ENCODE measurements around the gene SEPTIN1. TPM values are rescaled to one million over a fixed set of nuclear protein-coding genes. Genes with fewer than 3 reads are reported as not detected.
A peak's percentile ranks its signal among the peaks of the same experiment; 100 is the strongest.

The SEPTIN1 gene
- total RNA-seq, 1 experiment from 2014 or later, result 0.34 TPM

- CTCF ChIA-PET, result interaction anchor here (1.3 kb wide), 1 partner anchor 9 kb away, joined by 4 read pairs; the partner anchor contains the start of gene DCTPP1
- Mint-ChIP-seq H3K27ac (ENCODE audit: unreplicated experiment) (no peak overlapping the region), H3K27me3 (ENCODE audit: insufficient read depth, unreplicated experiment) (no peaks in the 10 kb centered on the region), H3K36me3 (ENCODE audit: insufficient read depth, unreplicated experiment) (peaks cover 64% of the 10 kb centered on the region), H3K9me3 (ENCODE audit: unreplicated experiment) (no peaks in the 10 kb centered on the region), H3K4me3 (ENCODE audit: unreplicated experiment) (no peak overlapping the region), H3K4me1 (ENCODE audit: low read depth, unreplicated experiment) (peaks cover 13% of the 10 kb centered on the region)
- intact Hi-C loops (cut with micrococcal nuclease; ENCODE audit: unreplicated experiment), result no loop called here
- Histone ChIP-seq H3K4me1 (peaks cover 11% of the 10 kb centered on the region; the same call in 1 of the 2 replicates), H3K9me3 (no peaks in the 10 kb centered on the region), H3K27me3 (replicated peaks; ENCODE audit: control insufficient read depth, insufficient read depth, low read length) (no peaks in the 10 kb centered on the region), H3K36me3 (ENCODE audit: control insufficient read depth, insufficient read depth, low read length) (peaks cover 1% of the 10 kb centered on the region; the same call in 1 of the 2 replicates), H3K4me3 (ENCODE audit: low read depth, low read length) (no peak overlapping the region)
- no peak for DNase-seq
- BruUV-seq (replicated peaks), result no TSS peak
- POLR2A ChIA-PET, result no interaction called here
- TF ChIP-seq CTCF (IDR thresholded peaks at IDR 0.05; ENCODE audit: insufficient read depth in 1 of 2, low read depth in 1 of 2, low read length in 1 of 2, severe bottlenecking in 1 of 2, unreplicated experiment in 1 of 2), result no peak
Observed at GRCh38 chr16:30421010-30421409, 38.6 kb upstream of the SEPTIN1 start.

DNA sequence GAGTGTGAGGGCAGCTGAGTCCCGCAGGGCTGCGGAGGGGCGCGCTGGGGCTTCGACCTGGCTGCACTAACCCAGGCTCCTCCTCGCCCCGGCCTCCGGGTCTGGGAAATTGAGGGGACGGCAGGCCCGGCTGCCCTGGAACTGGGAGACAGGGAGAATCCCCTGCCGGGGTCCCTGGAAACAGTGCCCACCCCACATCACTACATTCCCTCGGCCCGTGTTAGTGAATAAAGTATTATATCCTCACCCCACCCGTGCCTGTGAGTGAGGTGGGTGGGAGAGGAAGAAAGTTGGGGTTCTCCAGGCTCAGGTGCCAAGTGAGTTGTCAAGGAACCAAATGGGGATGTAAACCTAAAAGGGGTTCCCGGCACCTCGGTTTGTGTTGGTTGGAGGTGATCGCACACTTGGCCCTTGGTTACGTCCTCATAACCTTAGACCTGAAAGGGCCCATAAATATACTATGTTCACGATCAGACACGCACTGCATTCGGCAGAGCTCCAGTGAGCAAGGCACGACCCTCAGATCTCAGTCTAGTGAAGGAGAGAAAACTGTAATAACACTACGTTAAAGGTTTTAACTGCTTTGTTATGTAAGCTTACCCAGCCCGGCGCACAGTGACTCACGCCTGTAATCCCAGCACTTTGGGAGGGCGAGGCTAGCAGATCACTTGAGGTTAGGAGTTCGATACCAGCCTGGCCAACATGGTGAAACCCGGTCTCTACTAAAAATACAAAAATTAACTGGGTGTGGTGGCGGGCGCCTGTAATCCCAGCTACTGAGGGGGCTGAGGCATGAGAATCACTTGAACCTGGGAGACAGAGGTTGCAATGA, 36.2 kb upstream of the SEPTIN1 start:
- DNase-seq, result no peak
- Mint-ChIP-seq H3K36me3 (ENCODE audit: insufficient read depth, unreplicated experiment) (peaks cover 47% of the 10 kb centered on the region), H3K27me3 (ENCODE audit: insufficient read depth, unreplicated experiment) (no peaks in the 10 kb centered on the region), H3K4me1 (ENCODE audit: low read depth, unreplicated experiment) (peaks cover 16% of the 10 kb centered on the region), H3K9me3 (ENCODE audit: unreplicated experiment) (no peaks in the 10 kb centered on the region), H3K4me3 (ENCODE audit: unreplicated experiment) (peak overlapping the region; percentile 60), H3K27ac (ENCODE audit: unreplicated experiment) (no peak overlapping the region)
- ChIA-PET CTCF (interaction anchor here (0.6 to 2.2 kb wide), 17 partner anchors 9 to 755 kb away, joined by 3 to 49 read pairs (median 4); partner anchors contain the start of genes CD2BP2, DCTPP1, PRR14 and TBC1D10B), POLR2A (interaction anchor here (0.6 to 1.6 kb wide), 14 partner anchors 9 to 240 kb away, joined by 3 to 27 read pairs (median 5); partner anchors contain the start of genes DCTPP1, FBRS, SEPHS2 and ZNF48)
- no peaks in the 10 kb centered on the region for H3K9me3 ChIP-seq
- H3K4me3 ChIP-seq (ENCODE audit: low read depth, low read length), result peak overlapping the region; percentile 93
- BruUV-seq (replicated peaks), result no TSS peak
- intact Hi-C loops (cut with micrococcal nuclease; ENCODE audit: unreplicated experiment), result no loop called here
- H3K36me3 ChIP-seq (ENCODE audit: control insufficient read depth, insufficient read depth, low read length), result peaks cover 1% of the 10 kb centered on the region
- H3K4me1 ChIP-seq, result peaks cover 11% of the 10 kb centered on the region; the same call in 1 of the 2 replicates
- TF ChIP-seq CTCF (IDR thresholded peaks at IDR 0.05; ENCODE audit: insufficient read depth in 1 of 2, low read depth in 1 of 2, low read length in 1 of 2, severe bottlenecking in 1 of 2, unreplicated experiment in 1 of 2), result no peak
- H3K27me3 ChIP-seq (replicated peaks; ENCODE audit: control insufficient read depth, insufficient read depth, low read length), result no peaks in the 10 kb centered on the region

DNA sequence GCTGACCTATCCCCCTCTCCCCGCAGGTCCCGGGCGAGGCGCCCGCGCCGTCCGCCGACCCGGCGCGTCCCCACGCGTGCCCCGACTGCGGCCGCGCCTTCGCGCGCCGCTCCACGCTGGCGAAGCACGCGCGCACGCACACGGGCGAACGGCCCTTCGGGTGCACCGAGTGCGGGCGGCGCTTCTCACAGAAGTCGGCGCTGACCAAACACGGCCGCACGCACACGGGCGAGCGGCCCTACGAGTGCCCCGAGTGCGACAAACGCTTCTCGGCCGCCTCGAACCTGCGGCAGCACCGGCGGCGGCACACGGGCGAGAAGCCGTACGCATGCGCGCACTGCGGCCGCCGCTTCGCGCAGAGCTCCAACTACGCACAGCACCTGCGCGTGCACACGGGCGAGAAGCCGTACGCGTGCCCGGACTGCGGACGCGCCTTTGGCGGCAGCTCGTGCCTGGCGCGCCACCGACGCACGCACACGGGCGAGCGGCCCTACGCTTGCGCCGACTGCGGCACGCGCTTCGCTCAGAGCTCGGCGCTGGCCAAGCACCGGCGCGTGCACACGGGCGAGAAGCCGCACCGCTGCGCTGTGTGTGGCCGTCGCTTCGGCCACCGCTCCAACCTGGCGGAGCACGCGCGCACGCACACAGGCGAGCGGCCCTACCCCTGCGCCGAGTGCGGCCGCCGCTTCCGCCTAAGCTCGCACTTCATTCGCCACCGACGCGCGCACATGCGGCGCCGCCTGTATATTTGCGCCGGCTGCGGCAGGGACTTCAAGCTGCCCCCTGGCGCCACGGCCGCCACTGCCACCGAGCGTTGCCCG, 35.4 kb upstream of the SEPTIN1 start:
- POLR2A ChIA-PET, result interaction anchor here (0.6 to 1.6 kb wide), 17 partner anchors 9 to 241 kb away, joined by 3 to 27 read pairs (median 5); partner anchors contain the start of genes DCTPP1, FBRS, SEPHS2 and ZNF48
- H3K9me3 ChIP-seq, result no peaks in the 10 kb centered on the region
- Mint-ChIP-seq H3K27me3 (ENCODE audit: insufficient read depth, unreplicated experiment) (no peaks in the 10 kb centered on the region), H3K4me1 (ENCODE audit: low read depth, unreplicated experiment) (peaks cover 16% of the 10 kb centered on the region), H3K9me3 (ENCODE audit: unreplicated experiment) (no peaks in the 10 kb centered on the region), H3K36me3 (ENCODE audit: insufficient read depth, unreplicated experiment) (peaks cover 42% of the 10 kb centered on the region), H3K27ac (ENCODE audit: unreplicated experiment) (no peak overlapping the region), H3K4me3 (ENCODE audit: unreplicated experiment) (peak overlapping the region; percentile 60)
- peaks cover 1% of the 10 kb centered on the region for H3K36me3 ChIP-seq (ENCODE audit: control insufficient read depth, insufficient read depth, low read length)
- H3K27me3 ChIP-seq (replicated peaks; ENCODE audit: control insufficient read depth, insufficient read depth, low read length), result no peaks in the 10 kb centered on the region
- peak in 1 of 2 experiments; percentile 41 for TF ChIP-seq CTCF (IDR thresholded peaks at IDR 0.05; ENCODE audit: insufficient read depth in 1 of 2, low read depth in 1 of 2, low read length in 1 of 2, severe bottlenecking in 1 of 2, unreplicated experiment in 1 of 2)
- intact Hi-C loops (cut with micrococcal nuclease; ENCODE audit: unreplicated experiment), result no loop called here
- H3K4me3 ChIP-seq (ENCODE audit: low read depth, low read length), result peak overlapping the region; percentile 93
- CTCF ChIA-PET, result interaction anchor here (0.6 to 2.2 kb wide), 18 partner anchors 8 to 756 kb away, joined by 3 to 49 read pairs (median 5); partner anchors contain the start of genes CD2BP2, DCTPP1, PRR14 and TBC1D10B
- H3K4me1 ChIP-seq, result peaks cover 11% of the 10 kb centered on the region; the same call in 1 of the 2 replicates
- DNase-seq, result peak; percentile 89 to 91
- BruUV-seq (replicated peaks), result no TSS peak

All from Caco-2 (cell line).